DMS79 treated with DMSO at 0.1 percent for 48 hours (cell line): ENCODE data around the gene NUMB.
A peak's percentile ranks its signal among the peaks of the same experiment; 100 is the strongest.

Experiments used
- DNase-seq: peaks from one replicate; lab custom pipeline; 2025; lab: John Stamatoyannopoulos, UW

The NUMB gene

DNA sequence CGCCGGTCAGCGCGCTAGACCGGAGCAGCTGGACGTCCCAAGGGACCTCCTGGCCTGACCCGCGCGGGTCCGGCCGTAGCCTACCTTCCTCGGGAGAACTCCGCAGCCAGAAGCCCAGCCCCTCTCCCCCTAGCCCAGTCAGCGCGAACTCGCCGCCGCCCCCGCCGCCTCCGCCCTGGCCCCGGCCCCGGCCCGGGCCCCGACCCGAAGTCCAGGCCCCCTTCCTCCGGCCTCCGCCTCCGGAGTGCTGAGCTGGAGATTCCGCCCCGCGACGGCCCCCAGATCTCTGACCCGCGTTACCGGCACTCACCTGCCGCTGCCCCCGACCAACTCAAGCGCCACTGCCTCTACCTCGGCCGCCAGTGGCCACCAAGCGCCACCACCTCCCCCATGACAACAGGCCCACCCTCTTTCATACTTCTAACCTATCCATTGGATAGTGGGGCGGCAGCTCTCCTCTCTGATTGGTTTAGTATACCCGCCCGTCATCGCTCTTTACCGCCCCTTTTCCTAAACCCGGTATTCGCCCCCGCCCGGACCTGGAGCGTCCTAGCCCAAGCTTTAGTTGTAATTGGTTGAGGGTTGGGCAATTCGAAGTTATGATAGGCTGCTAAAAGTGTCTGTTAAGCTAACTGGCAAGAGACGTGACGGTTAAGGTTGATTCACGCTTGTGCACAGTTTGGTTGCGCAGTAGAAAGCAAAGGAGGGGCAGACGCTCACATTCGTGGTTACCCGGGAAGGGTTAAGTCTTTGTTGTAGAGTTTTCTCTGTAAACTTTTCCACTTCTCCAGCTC lies at the start of gene NUMB:
TSS of gene NUMB (minus strand) at position 364 of the 794 bp plus-strand sequence. CDS start 102,795 bp downstream, outside the sequence.
- peak; percentile 100 for DNase-seq

- no peak for DNase-seq
These were observed 45.3 kb upstream of the NUMB start for GRCh38 chr14:73503648-73504047.

DNA sequence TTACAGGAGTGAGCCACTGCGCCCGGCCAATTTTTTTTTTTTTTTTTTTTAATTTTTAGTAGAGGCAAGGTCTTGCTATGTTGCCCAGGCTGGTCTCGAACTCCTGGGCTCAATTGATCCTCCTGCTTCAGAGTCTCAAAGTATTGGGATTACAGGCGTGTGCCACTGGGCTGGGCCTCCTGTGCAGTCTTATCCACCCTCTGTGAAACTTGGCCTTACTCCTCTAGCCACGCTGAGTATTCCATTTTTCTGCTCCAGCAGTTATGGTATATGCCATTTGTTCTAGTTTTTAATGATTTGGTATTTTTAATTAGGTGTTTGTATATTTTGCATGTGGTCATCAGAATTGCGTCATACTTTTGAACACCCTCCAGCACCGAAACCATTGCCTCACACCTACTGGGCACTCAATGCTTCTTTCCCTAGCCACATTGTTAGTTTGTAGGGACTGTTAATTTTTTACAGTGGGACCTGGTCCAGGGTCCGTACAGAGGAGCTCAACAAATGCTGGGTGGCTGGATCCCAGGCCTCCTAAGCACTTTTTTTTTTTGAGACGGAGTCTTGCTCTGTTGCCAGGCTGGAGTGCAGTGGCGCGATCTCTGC lies 43.8 kb upstream of the NUMB start:
- no peak for DNase-seq

GRCh38 chr14:73500360-73500759 lies 42.0 kb upstream of the NUMB start:
- no peak for DNase-seq

GRCh38 chr14:73494593-73494992 lies 36.2 kb upstream of the NUMB start:
- no peak for DNase-seq

GRCh38 chr14:73492670-73493069 lies 34.3 kb upstream of the NUMB start:
- DNase-seq: no peak

- DNase-seq: no peak
These were observed 33.8 kb upstream of the NUMB start for GRCh38 chr14:73492043-73492552.

DNA sequence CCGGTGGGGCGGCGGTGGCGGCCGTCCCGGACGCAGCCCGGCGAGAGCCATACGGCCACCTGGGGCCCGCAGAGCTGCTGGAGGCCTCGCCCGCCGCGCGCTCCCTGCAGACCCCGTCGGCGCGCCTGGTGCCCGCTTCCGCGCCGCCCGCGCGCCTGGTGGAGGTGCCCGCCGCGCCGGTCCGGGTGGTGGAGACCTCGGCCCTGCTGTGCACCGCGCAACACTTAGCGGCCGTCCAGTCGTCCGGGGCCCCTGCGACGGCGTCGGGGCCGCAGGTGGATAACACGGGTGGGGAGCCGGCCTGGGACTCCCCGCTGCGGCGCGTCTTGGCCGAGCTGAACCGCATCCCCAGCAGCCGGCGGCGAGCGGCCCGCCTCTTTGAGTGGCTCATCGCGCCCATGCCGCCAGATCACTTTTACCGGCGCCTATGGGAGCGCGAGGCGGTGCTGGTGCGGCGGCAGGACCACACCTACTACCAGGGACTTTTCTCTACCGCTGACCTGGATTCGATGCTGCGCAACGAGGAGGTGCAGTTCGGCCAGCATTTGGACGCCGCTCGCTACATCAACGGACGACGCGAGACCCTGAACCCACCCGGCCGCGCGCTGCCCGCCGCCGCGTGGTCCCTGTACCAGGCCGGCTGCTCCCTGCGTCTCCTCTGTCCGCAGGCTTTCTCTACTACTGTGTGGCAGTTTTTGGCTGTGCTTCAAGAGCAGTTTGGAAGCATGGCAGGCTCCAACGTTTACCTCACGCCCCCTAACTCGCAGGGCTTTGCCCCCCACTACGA lies 33.1 kb upstream of the NUMB start:
- peak; percentile 56 for DNase-seq

DNA sequence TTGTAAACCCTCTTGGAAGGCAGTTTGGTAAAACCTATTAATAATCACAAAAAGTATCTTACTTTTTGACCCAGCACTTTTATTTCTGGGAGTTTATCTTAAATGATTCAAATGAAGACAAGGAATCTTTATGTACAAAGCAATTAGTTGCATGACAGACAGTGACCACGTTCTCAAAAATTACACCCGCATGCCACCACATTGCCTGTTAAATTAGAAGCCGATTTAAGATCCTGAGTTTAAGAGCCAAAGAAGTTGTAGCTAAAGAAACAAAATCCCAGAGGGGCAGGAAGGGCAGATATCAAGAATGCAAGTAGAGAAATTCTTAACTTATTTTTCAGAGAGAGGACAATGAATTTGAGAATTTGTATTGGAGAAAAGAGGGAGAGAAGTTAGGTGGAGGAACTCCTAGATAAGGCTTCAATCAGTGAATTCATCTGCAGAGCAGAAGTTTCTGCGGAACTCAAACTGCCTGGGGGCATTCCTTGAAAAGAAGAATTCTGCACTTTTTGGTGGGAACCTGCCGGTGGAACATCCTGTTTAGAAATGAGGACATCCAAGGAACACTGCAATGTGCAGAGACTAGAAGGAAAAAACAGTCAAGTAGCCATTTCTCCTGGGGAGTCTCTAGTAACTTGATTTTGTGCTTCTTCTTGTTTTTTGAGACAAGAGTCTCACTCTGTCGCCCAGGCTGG lies 31.3 kb upstream of the NUMB start:
- no peak for DNase-seq

DNA sequence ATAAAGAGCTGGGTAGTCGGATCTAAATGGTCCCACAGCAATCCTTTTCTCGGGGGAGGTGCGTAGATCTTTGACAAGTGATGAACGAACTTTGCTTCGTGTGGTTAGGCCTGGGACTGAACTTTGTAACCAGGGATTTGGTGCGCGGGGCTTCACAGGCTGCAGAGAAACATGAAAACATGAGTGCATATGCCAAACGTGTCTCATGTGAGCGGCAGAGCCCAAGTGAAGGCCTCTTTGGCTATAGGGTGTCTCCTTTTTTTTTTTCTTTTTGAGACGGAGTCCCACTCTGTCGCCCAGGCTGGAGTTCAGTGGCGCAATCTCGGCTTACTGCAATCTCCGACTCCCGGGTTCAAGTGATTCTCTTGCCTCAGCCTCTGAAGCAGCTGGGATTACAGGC lies 20.3 kb upstream of the NUMB start:
- DNase-seq: no peak

GRCh38 chr14:73477618-73478266 lies 19.4 kb upstream of the NUMB start:
- DNase-seq: no peak

DNA sequence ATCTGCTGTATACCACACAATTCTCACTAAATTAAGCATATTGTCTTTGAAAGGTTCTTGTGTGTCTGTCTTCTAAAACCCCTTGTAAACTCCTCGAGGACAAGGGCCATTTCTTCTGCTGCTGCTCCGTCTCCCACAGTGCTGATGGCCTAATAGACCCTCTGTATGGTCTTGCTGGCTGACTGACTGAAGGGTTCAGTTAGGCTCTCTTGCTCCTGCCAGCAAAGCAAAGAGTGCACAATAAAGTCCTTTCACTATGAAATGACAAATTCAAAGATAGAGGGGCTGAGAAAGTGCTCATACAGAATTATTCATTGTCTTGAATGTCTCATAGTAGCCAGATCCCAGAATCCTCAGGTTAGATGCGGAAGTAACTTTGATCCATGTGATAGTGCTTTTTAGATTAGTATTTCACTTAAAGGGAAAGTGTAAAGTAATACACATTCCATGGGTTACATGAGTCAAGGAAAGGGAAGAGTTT lies 18.1 kb upstream of the NUMB start:
- peak; percentile 40 for DNase-seq

- DNase-seq: no peak
These were observed 16.6 kb upstream of the NUMB start for GRCh38 chr14:73474952-73475351.

DNA sequence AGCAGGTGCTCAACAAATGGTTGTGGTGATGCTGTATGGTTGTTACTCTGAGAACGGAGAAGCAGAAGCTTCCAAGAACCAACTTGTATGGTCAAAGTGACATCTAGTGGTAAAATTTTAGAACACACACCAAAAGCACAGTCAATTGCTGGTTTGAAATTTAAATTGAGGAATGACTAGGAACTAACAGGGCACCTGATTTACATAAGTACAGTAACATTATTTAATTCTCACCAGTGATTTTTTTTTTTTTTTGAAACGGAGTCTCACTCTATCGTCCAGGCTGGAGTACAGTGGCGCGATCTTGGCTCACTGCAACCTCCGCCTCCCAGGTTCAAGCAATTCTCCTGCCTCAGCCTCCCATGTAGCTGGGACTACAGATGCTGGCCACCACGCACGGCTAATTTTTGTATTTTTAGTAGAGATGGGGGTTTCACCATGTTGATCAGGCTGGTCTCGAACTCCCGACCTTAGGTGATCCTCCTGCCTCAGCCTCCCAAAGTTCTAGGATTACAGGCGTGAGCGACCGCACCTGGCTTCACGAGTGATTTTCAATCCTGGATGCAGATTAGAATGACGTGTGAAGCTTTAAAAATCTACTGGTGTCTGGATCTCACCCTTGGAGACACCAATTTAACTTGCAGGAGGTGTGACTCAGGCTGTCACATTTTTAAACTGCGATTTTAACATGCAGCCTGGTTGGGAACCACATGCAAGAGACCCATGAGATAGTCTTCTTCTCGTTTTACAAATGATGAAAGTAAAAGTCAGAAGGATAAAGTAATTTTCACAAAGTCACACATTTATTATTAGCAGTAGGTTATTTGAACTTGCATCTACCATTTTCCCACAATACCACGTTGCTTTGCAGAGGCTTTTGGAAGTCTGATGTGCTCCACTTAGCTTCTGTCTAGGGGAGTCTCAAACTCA lies 14.1 kb upstream of the NUMB start:
- peak; percentile 87 for DNase-seq

DNA sequence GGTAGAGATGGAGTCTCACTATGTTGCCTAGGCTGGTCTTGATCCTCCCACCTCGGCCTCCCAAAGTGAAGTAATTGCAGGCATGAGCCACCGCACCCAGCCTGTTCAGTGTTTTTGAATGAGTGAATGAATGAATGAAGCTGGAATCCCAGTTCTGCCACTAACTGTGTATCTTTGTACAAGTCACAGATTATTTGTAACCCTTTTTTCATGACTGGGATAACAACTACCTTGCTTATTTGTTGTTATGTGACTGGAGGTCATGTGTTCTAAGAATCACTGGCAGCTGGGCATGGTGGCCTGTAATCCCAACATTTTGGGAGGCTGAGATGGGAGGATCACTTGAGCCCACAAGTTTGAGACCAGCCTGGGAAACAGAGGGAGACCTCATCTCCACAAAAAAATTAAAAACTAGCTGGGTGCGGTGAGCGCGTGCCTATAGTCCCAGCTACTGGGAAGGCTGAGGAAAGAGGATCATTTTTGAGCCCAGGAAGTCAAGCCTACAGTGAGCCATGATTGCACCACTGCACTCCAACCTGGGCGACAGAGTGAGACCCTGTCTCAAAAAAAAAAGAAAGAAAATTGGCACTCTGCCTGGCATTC lies 13.3 kb upstream of the NUMB start:
- DNase-seq: no peak

DNA sequence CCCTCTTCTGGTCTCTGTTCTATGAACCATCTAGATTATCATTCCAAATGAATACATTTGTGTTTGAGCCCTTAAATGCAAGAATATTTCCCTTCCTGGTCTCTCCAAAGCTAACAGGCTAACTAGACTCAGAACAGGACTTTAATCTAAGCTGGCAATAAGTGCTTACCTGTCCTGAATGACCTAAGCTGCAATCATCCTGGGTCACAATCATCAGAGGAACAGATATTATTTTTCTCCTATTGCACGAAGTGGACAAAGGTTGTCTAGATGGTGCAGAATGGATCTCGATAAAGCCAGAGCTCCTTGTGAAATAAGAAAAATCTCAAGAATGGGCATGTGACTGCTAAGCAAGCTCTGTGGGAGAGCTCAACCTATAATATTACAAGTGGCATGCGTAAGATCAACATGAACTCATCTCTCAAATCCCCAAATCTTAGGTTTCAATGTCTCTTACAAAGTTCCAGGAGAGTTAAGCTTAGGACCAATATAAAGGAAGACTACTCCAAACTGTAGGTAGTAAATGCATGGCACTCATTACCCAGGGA lies 10.6 kb upstream of the NUMB start:
- DNase-seq: no peak

DNA sequence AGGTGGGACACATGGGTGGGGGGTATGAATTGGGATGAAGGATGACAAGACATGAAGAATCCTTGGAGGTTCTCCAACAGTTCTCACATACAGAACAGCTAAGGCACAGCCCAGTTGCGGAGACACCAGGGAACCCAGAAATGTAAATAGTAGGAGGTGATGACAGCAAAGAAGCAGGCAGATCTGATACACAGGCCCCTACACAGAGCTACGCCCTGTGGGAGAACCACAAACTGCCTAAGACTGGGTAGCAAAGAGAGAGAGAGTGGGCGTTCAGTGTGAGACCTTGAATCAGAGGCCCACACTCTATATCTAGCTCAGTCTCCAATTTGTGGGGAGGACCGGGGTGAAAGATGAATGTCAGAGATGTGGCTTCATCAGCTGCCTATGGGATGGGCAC lies 9.5 kb upstream of the NUMB start:
- no peak for DNase-seq

GRCh38 chr14:73467377-73467776 lies 9.0 kb upstream of the NUMB start:
- DNase-seq: no peak

- DNase-seq: no peak
These were observed 8.5 kb upstream of the NUMB start for GRCh38 chr14:73466861-73467260.
